Omental fat pad (tissue), 4 donors: ENCODE results near the gene INTS1. TPM values are rescaled to one million over a fixed set of nuclear protein-coding genes. Genes with fewer than 3 reads are reported as not detected.

Experiments
- ATAC-seq: fragments of 150-250 bp; one replicate; pipeline ENCODE4 v1.9.1; 2016; ENCODE audit warnings: mild to moderate bottlenecking, moderate library complexity; ENCODE audit not compliant: low FRiP score
- DNase-seq: peaks from one replicate; pipeline ENCODE4 v3.0.0-alpha.2; 2019; ENCODE audit warnings: low spot score
- total RNA-seq, 4 donors: library from RNA; depleted of rRNA; stranded (reverse); fragments of >200 nt; gene quantifications; one replicate each; pipeline ENCODE4 v1.1.0, GENCODE V29; 2016
- TF ChIP-seq, protein P1 (sequence below), 3 donors: fragments of 450-650 bp; IDR thresholded peaks; one replicate each; pipeline ENCODE4 v1.5.1; 2016 to 2017; ENCODE audit warnings: antibody characterized with exemption in 3 of 3, mild to moderate bottlenecking in 3 of 3, moderate library complexity in 2 of 3

INTS1 gene
- total RNA-seq, 4 donors from 2014 or later: 22.4 to 39.4 (median 32.0) TPM

DNA sequence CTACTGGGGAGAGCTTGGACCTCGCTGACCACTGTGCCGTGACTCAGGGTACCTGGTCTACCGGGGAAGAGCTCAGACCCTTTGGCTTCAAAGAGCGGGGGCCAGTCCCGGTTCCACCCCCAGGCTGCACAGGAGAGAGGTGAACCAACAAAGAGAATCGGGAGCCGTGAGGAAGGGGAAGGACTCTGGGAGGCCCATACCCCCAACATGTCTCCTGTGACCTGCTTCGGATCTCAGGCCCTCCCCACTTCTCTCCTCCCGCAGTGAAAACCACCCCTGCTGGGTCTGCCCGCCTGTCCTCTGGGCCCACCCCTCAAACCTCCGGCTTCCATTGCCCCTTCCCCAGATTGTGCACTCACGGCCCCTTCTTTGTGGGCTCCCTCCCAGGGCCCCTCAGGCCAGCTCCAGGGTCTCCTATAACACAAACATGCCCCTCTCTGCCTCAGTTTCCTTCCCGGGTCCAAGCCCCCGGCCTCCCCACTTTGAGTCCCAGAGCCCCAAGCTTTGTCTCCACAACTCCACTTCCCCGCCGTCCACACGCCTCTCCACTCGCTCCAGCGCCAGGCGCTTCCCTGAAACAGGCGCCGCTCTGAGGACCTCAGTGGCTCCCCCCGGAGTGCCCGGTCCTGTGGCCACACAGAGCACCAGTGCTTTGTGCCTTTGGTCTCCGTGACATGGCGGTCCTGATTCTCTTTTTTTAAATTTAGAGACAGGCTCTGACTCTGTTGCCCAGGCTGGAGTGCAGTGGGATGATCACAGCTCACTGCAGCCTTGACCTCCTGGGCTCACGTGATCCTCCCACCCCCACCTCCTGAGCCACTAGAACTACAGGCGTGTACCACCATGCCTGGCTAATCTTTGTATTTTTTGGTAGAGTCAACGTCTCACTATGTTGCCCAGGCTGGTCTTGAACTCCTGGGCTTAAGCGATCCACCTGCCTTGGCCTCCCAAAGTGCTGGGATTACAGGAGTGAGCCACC lies 7.5 kb upstream of the INTS1 start:
- ATAC-seq (no peak), DNase-seq (no peak)
- TF ChIP-seq, protein P1, sequence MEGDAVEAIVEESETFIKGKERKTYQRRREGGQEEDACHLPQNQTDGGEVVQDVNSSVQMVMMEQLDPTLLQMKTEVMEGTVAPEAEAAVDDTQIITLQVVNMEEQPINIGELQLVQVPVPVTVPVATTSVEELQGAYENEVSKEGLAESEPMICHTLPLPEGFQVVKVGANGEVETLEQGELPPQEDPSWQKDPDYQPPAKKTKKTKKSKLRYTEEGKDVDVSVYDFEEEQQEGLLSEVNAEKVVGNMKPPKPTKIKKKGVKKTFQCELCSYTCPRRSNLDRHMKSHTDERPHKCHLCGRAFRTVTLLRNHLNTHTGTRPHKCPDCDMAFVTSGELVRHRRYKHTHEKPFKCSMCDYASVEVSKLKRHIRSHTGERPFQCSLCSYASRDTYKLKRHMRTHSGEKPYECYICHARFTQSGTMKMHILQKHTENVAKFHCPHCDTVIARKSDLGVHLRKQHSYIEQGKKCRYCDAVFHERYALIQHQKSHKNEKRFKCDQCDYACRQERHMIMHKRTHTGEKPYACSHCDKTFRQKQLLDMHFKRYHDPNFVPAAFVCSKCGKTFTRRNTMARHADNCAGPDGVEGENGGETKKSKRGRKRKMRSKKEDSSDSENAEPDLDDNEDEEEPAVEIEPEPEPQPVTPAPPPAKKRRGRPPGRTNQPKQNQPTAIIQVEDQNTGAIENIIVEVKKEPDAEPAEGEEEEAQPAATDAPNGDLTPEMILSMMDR (IDR thresholded peaks at IDR 0.05): no peak

DNA sequence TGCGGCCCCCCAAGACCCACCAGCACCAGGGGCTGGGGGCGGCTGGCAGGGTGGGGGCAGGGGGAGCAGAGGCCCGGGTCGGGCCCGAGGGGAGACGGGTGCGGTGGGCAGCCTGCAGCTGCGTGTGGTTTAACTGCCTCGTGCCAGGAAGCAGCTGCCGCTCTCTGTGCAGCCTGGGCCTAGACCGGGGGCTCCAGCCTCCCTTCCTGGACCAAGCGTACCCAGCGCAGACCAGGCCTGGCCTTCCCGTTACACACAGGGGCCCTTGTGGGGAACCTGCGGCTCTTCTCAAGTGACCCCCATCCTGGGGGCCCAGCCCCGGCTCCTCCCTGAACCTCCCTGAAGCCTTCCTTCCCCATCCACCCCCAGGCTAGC lies 6.6 kb upstream of the INTS1 start:
- ATAC-seq: no peak
- TF ChIP-seq, protein P1 (IDR thresholded peaks at IDR 0.05): no peak
- DNase-seq: no peak

DNA sequence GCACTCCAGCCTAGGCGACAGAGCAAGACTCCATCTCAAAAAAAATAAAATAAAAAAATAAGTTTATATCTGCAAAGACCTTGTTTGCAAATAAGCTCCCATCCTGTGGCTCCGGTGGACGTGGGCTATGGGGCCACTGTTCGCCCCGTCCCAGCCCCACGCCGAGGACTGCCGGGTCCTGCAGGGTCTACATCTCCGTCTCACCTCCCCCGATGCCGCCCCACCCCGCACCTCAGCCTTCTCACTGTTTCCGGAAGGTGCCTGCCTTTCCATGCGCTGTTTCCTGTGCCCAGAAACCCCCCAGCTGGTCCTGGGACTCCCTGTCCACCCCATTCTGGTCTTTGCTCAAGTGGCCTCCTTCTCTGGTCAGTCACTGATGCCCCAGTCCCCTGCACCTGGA lies 5.0 kb upstream of the INTS1 start:
- TF ChIP-seq, protein P1 (IDR thresholded peaks at IDR 0.05): no peak
- DNase-seq: no peak
- no peak for ATAC-seq

DNA sequence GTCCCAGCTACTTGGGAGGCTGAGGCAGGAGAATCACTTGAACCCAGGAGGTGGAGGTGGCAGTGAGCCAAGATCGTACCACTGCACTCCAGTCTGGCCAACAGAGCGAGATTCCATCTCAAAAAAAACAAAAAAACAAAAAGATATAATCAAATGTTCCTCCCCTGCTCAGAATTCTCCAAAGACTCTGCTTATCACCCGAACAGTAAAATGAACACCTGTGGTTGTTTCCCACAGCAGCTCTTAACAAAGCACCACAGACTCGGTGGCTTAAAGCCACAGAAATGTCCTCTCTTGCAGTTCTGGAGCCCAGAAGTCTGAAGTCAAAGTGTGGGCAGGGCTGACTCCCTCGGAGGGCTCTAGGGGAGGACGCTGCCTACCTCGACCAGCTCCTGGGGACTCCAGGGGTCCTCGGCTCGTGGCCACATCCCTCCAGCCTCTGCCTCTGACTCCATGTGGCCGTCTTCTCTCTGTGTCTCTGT lies 4.1 kb upstream of the INTS1 start:
- TF ChIP-seq, protein P1 (IDR thresholded peaks at IDR 0.05): no peak
- no peak for ATAC-seq

DNA sequence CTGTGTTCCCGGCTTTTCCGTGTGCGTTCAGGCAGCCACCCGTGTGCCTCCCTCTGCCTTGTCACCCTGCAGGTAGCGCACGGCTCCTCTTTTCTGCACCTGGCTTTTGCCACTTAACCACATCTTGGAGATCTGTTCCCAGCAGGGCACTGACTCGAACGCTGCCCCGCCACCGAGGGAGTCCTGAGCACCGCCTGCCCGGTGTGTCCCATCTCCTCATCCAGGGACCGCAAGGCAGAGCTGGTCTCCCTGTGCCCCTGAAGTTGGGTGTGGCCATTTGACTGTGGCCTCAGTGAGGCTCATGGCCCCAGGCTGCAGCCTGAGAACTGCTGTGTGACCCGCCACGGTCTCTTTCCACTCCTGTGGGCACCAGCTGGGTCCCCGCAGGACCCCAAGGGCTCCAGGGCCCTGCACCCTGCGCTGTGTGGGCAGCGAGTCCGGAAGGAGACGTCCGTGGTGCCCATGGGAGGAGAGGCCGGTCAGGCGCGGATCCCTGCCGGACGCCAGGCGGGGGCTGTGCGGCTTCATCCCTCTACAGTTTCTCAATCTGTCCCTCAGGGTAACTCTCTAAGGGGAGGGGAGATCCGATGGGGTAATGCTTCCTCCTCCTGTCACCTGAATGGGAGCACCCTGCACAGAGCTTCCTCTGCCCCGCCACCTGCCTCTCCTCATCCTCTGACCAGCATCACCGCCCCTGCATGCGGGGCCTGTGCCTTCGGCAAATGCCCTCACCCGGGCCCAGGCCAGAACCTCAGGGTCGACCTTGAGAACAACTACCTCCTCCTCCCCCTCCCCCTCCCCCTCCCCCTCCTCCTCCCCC lies 1.8 kb upstream of the INTS1 start:
- DNase-seq (no peak), ATAC-seq (no peak)
- TF ChIP-seq, protein P1 (IDR thresholded peaks at IDR 0.05): no peak

More for the DNA sequence above, 4.1 kb upstream of the INTS1 start:
- DNase-seq: no peak

DNA sequence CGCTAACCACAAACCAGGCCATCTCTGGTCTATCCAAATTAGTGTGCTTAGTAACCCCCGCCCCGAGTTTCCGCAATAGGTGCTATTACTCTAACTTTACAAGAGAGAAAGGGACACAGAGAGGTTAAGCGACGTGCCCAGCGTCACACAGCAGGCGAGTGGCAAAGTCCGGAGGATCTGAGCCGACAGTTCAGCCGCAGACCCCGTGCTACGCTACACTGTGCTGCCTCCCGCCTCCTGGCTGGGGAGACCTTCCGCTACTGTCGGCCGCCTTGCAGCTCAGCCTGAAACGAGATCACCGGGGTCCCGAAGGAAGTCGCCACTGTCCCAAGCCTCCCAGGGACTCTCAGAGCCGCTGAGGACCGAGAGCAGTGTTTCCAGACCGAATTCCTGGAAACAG lies 799 bp downstream of the INTS1 start:
- ATAC-seq (no peak), DNase-seq (no peak)
- TF ChIP-seq, protein P1 (IDR thresholded peaks at IDR 0.05): no peak
